OCI-LY7 (cell line): ENCODE data around the gene PGLYRP3. TPM values are rescaled to one million over a fixed set of nuclear protein-coding genes. Genes with fewer than 3 reads are reported as not detected.

Experiments
- BruUV-seq: library from RNA; stranded (reverse); fragments of 400-500 nt; replicated peaks from 2 replicates; lab custom pipeline; 2021; lab: Mats Ljungman, UMichigan
- CTCF ChIA-PET: fragments of 300-600 bp; sonication (Branson Sonifier 250); formaldehyde crosslinking; loops from one replicate; lab custom pipeline; 2022; ENCODE audit warnings: antibody characterized with exemption; ENCODE audit not compliant: unreplicated experiment; lab: Charles Lee
- POLR2A ChIA-PET: fragments of 300-600 bp; sonication (Branson Sonifier 250); formaldehyde crosslinking; loops from one replicate; lab custom pipeline; 2022; ENCODE audit warnings: antibody characterized with exemption; lab: Charles Lee
- DNase-seq: peaks from one replicate; pipeline ENCODE4 v3.0.0-alpha.2; 2015; ENCODE audit warnings: low spot score
- H2AFZ ChIP-seq: fragments of 200-600 bp; sonication (generic), shearing (Covaris generic); 2 replicates; pipeline ENCODE4 v1.6.1; 2014; ENCODE audit warnings: mild to moderate bottlenecking, antibody characterized with exemption, low read length, moderate library complexity
- H3K27ac ChIP-seq: fragments of 200-600 bp; sonication (generic); 2 replicates; pipeline ENCODE4 v1.5.1; 2014; ENCODE audit warnings: mixed run types, low read depth, mild to moderate bottlenecking, moderate library complexity, low read length, inconsistent platforms; ENCODE audit not compliant: poor library complexity, severe bottlenecking
- H3K36me3 ChIP-seq: fragments of 200-600 bp; sonication (generic); 2 replicates; pipeline ENCODE4 v1.6.1; 2014; ENCODE audit warnings: mild to moderate bottlenecking, antibody characterized with exemption, low read length, moderate library complexity, mixed read lengths; ENCODE audit not compliant: insufficient read depth
- H3K4me1 ChIP-seq: fragments of 200-600 bp; sonication (generic); 2 replicates; pipeline ENCODE4 v1.5.1; 2014; ENCODE audit warnings: mild to moderate bottlenecking, low read length; ENCODE audit not compliant: insufficient read depth, poor library complexity, severe bottlenecking
- H3K4me2 ChIP-seq: fragments of 200-600 bp; sonication (generic); 2 replicates; pipeline ENCODE4 v1.6.1; 2014; ENCODE audit warnings: mild to moderate bottlenecking, low read length
- H3K4me3 ChIP-seq: fragments of 200-600 bp; sonication (generic); 2 replicates; pipeline ENCODE4 v1.5.1; 2014; ENCODE audit warnings: mild to moderate bottlenecking, low read depth, low read length; ENCODE audit not compliant: poor library complexity, severe bottlenecking
- H3K79me2 ChIP-seq: fragments of 200-600 bp; sonication (generic); 2 replicates; pipeline ENCODE4 v1.6.1; 2016; ENCODE audit warnings: low read depth, mild to moderate bottlenecking, low read length, moderate library complexity, mixed read lengths; ENCODE audit not compliant: insufficient read depth
- H3K9me2 ChIP-seq: fragments of 200-600 bp; sonication (generic); 2 replicates; pipeline ENCODE4 v1.6.1; 2016; ENCODE audit warnings: mild to moderate bottlenecking, low read length, mixed read lengths; ENCODE audit not compliant: insufficient read depth
- H3K9me3 ChIP-seq: fragments of 200-600 bp; sonication (generic); 2 replicates; pipeline ENCODE4 v1.6.1; 2014; ENCODE audit warnings: mild to moderate bottlenecking, mixed run types, low read length, mixed read lengths
- H4K20me1 ChIP-seq: fragments of 200-600 bp; sonication (generic); 2 replicates; pipeline ENCODE4 v1.6.1; 2014; ENCODE audit warnings: mild to moderate bottlenecking, antibody characterized with exemption, low read length, moderate library complexity, mixed read lengths; ENCODE audit not compliant: insufficient read depth
- EZH2phosphoT487 ChIP-seq: fragments of 200-600 bp; sonication (generic); IDR thresholded peaks from 2 replicates; pipeline ENCODE4 v1.6.1; 2018; ENCODE audit warnings: low read depth, borderline replicate concordance, mild to moderate bottlenecking, mixed run types, antibody characterized with exemption, low read length, moderate library complexity, mixed read lengths
- intact Hi-C: fragments of 100-400 bp; cut with micrococcal nuclease; formaldehyde crosslinking; loops from one replicate; pipeline ENCODE4 v1.10.0; 2022; ENCODE audit not compliant: unreplicated experiment
- total RNA-seq, 2 experiments: library from RNA; depleted of rRNA in 1 of 2; stranded (reverse); fragments of >200 nt in 1 of 2; shearing (Covaris generic) in 1 of 2; gene quantifications; 2 replicates each; pipeline ENCODE4 v1.2.3, GENCODE V29; 2014 to 2022
- TF ChIP-seq, protein P1 (sequence below): fragments of 200-600 bp; sonication (generic); conservative IDR thresholded peaks from 2 replicates; pipeline ENCODE4 v1.5.1; 2014; ENCODE audit warnings: mild to moderate bottlenecking, antibody characterized with exemption, low read length, moderate library complexity, mixed read lengths

PGLYRP3 gene
- total RNA-seq, 2 experiments from 2014 or later, result not detected

DNA sequence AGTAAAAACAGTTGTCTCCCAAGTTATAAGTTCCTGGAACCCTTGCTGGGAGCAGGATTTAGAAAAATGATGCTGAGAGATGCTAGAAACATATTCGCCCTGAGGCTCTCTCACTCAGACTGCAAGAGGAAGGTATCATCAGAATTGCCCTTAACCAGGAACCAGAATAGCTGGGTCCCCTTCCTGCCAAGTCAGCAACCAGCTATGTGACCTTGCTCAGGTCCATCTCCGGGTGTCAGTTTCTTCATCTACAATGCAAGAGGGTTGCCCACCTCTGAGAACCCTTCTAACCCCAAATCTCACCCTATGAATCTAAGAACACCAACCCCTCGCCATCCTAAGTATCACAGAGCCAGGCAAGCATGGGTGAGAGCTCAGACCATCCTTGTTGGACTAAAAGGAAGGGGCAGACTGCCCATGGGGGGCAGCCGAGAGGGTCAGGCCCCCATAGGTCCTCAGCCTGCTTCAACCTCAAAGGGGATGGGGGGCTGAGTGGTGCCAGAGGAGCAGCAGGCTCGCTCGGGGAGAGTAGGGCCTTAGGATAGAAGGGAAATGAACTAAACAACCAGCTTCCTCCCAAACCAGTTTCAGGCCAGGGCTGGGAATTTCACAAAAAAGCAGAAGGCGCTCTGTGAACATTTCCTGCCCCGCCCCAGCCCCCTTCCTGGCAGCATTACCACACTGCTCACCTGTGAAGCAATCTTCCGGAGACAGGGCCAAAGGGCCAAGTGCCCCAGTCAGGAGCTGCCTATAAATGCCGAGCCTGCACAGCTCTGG, 44.5 kb upstream of the PGLYRP3 start:
- TF ChIP-seq, protein P1, sequence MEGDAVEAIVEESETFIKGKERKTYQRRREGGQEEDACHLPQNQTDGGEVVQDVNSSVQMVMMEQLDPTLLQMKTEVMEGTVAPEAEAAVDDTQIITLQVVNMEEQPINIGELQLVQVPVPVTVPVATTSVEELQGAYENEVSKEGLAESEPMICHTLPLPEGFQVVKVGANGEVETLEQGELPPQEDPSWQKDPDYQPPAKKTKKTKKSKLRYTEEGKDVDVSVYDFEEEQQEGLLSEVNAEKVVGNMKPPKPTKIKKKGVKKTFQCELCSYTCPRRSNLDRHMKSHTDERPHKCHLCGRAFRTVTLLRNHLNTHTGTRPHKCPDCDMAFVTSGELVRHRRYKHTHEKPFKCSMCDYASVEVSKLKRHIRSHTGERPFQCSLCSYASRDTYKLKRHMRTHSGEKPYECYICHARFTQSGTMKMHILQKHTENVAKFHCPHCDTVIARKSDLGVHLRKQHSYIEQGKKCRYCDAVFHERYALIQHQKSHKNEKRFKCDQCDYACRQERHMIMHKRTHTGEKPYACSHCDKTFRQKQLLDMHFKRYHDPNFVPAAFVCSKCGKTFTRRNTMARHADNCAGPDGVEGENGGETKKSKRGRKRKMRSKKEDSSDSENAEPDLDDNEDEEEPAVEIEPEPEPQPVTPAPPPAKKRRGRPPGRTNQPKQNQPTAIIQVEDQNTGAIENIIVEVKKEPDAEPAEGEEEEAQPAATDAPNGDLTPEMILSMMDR, result no peak
- no peak for TF ChIP-seq EZH2phosphoT487
- H3K36me3 ChIP-seq, result no peaks in the 10 kb centered on the region
- H3K27ac ChIP-seq, result no peak overlapping the region
- no peaks in the 10 kb centered on the region for H3K4me1 ChIP-seq
- no peaks in the 10 kb centered on the region for H3K9me2 ChIP-seq
- no peak overlapping the region for H3K4me2 ChIP-seq
- no peaks in the 10 kb centered on the region for H3K79me2 ChIP-seq
- no peak overlapping the region for H2AFZ ChIP-seq
- no peaks in the 10 kb centered on the region for H3K9me3 ChIP-seq
- no peaks in the 10 kb centered on the region for H4K20me1 ChIP-seq
- no peak overlapping the region for H3K4me3 ChIP-seq
- ChIA-PET POLR2A (no interaction called here), CTCF (no interaction called here)
- intact Hi-C loops, result loop anchor here (10.0 kb wide), 1 partner anchor 388 kb away; no protein-coding TSS in a partner anchor
- DNase-seq, result no peak
- BruUV-seq, result no TSS peak

DNA sequence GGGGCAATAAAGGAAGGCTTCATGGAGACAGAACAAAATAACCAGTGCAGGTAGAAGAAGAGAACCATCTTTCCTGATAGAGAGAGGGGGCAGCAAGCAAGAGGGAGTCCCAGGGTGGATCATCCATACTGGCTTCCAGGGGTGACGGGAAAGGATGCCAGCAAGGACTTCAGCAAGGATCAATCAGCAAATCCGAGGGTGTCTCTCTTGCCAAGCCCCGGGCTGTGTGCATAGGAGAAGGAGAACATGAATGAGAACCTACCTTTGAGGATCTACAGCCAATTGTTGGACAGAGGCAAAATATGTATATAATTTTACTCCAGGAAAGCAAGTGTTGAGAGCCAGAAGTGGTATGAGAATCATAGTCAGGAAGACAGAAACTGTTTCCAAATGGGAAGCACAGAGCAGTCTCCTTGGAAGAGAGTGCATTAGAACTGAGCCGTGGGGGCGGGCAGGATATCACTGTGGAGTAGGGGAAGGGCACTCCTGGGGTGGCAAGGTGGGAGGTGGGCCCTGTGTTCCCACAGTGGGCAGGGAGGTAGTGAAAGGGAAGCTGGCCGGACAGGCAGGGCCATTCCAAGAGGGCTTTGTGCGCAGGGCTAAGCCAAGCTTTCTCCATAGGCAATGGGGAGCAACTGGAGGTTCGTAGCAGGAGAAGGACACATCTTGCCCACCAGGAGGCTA, 43.8 kb upstream of the PGLYRP3 start:
- H3K36me3 ChIP-seq, result no peaks in the 10 kb centered on the region
- H3K9me3 ChIP-seq, result no peaks in the 10 kb centered on the region
- no peak overlapping the region for H3K4me2 ChIP-seq
- H4K20me1 ChIP-seq, result no peaks in the 10 kb centered on the region
- intact Hi-C loops, result loop anchor here (10.0 kb wide), 1 partner anchor 388 kb away; no protein-coding TSS in a partner anchor
- no peak overlapping the region for H3K27ac ChIP-seq
- no peaks in the 10 kb centered on the region for H3K4me1 ChIP-seq
- ChIA-PET POLR2A (no interaction called here), CTCF (no interaction called here)
- TF ChIP-seq, protein P1, result no peak
- no peak for TF ChIP-seq EZH2phosphoT487
- BruUV-seq, result no TSS peak
- H3K4me3 ChIP-seq, result no peak overlapping the region
- no peaks in the 10 kb centered on the region for H3K79me2 ChIP-seq
- no peaks in the 10 kb centered on the region for H3K9me2 ChIP-seq
- H2AFZ ChIP-seq, result no peak overlapping the region
- DNase-seq, result no peak
